Psoas muscle (tissue), 8 donors: ENCODE data around the gene CBFA2T2. TPM values are rescaled to one million over a fixed set of nuclear protein-coding genes. Genes with fewer than 3 reads are reported as not detected.
"Not testable (repeated sequence)": the region's sequence is repeated elsewhere in the genome, so short reads cannot be mapped to it uniquely, and the experiment has no call there.

ENCODE experiments used
- ATAC-seq, 4 donors: fragments of 200-7000 bp; cut with Tn5 transposase; one replicate each; pipeline ENCODE4 v1.9.1; 2020; ENCODE audit warnings: moderate library complexity in 3 of 4, mild to moderate bottlenecking in 2 of 4
- DNase-seq, 2 donors: peaks; one replicate each; pipeline ENCODE4 v3.0.0-alpha.2; 2020
- H3K27ac ChIP-seq: fragments of 200-600 bp; one replicate; pipeline ENCODE4 v1.8.0; 2022
- H3K27me3 ChIP-seq, 3 donors: fragments of 200-600 bp in 1 of 3; one replicate each; pipeline versions ENCODE4 v1.6.1 to v1.8.0; 2013 to 2022; ENCODE audit warnings: low read length in 2 of 3, mild to moderate bottlenecking in 2 of 3, moderate library complexity in 1 of 3; ENCODE audit not compliant: insufficient read depth in 3 of 3
- H3K36me3 ChIP-seq, 2 donors: fragments of 200-600 bp in 1 of 2; one replicate each; pipeline versions ENCODE4 v1.6.1 to v1.8.0; 2013 to 2022; ENCODE audit warnings: low read depth in 1 of 2, mild to moderate bottlenecking in 1 of 2, moderate library complexity in 1 of 2; ENCODE audit not compliant: insufficient read depth in 1 of 2
- H3K4me1 ChIP-seq: fragments of 200-600 bp; one replicate; pipeline ENCODE4 v1.8.0; 2022
- H3K4me3 ChIP-seq: fragments of 200-600 bp; one replicate; pipeline ENCODE4 v1.8.0; 2022; ENCODE audit warnings: mild to moderate bottlenecking
- H3K9me3 ChIP-seq: fragments of 200-600 bp; one replicate; pipeline ENCODE4 v1.8.0; 2022
- CTCF ChIP-seq: fragments of 200-600 bp; IDR thresholded peaks from one replicate; pipeline ENCODE4 v1.8.0; 2022; ENCODE audit warnings: antibody characterized with exemption
- WGBS, 3 donors: extraction: QIAGEN DNeasy Blood & Tissue Kit; methylation state at CpG; one replicate each; pipeline versions ENCODE4 v1.1.6 to v1.1.7; 2013; 5-methylcytosine and 5-hydroxymethylcytosine counted together
- intact Hi-C, 2 donors: fragments of 100-400 bp; cut with DNase I; formaldehyde crosslinking; loops; one replicate each; pipeline versions ENCODE4 v1.11.0 to v1.14.2; 2022
- polyA plus RNA-seq, 3 donors: library from polyadenylated mRNA; stranded (reverse); fragments of 200-250 nt; gene quantifications; one replicate each; pipeline ENCODE4 v1.2.3, GENCODE V29; 2013
- total RNA-seq, 4 donors: library from RNA; stranded (reverse); fragmentation: NEBNext Ultra II Directional in 2 of 4; extraction: Animal tissue kit (Norgen Biotek cat#: 25700) in 2 of 4; gene quantifications; one replicate each; pipeline versions ENCODE4 v1.2.1 to v1.2.4, GENCODE V29; 2021 to 2023
- donor health status: healthy with polysubstance abuse.
- donor health status: DM: no; HTN: no; CAD: no; lungs with moderate emphysema.
- donor health status: Bipolar disorder and iron deficiency.
- donor health status: healthy.
- donor health status: DM: yes; HTN: yes; CAD: no.
- donor health status: DM: no; HTN: no; CAD: no.
- donor health status: DM: no; HTN: no; CAD: no.
- donor health status: DM: yes; HTN: yes; CAD: no.

The CBFA2T2 gene
- total and polyA plus RNA-seq, 7 donors: 3.8 to 9.3 (median 7.0) TPM

DNA sequence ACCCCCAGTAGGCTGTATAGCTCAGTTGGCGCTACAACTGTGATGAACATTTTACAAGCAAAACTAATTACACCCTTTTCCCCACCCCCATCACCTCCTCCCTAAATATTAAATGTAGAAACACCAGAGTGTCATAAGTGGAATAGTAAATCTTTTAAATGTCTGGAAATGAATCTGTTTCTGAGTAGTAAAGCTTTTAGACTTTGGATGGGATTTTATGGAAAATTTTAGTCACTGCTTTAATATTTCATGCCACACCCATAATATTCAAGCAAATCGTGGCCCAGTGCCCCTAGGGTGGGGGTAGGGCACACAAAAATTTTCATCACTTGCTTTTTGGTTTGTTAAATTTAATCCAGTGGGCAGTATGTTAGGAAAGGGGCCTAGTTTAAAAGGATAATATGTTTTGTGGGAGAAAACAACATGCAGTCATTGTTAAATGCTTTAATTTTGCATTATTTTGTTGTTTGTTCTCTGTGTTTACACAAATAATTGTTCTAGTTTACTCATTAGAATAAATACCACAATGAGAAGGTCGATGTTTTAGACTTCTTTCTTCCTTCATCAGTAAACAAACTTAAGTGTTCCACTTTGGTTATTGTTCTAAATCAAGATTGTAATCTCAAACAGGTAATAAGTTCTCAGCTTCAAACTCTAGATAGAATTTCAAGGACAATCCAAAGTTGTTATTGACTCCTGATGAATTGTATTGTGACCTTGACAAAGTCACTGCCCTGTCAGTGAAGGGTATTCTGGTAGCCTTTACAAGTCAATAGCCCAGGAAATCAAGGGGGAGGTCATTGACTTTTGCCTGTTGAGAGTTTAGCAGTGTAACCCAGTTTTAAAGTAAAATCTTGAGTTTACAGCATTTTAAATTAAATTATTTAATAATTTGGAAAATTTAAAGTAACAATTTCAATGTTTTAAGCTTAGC lies 79.2 kb downstream of the CBFA2T2 start:
- ATAC-seq (no peak), DNase-seq (no peak)
- no peaks in the 10 kb centered on the region for H3K27me3 ChIP-seq
- intact Hi-C loops: no loop called here
- H3K4me1 ChIP-seq: peaks cover 14% of the 10 kb centered on the region
- 52 to 57% (median 57%) methylated on average over 3 of the region's 3 CpGs for WGBS, 3 donors
- no peak for TF ChIP-seq CTCF
- H3K4me3 ChIP-seq: no peak overlapping the region
- no peaks in the 10 kb centered on the region for H3K9me3 ChIP-seq
- no peaks in the 10 kb centered on the region for H3K36me3 ChIP-seq
- H3K27ac ChIP-seq: no peak overlapping the region

GRCh38 chr20:33569802-33570391 lies 80.0 kb downstream of the CBFA2T2 start:
- no peak for TF ChIP-seq CTCF
- H3K36me3 ChIP-seq: no peaks in the 10 kb centered on the region
- intact Hi-C loops: no loop called here

DNA sequence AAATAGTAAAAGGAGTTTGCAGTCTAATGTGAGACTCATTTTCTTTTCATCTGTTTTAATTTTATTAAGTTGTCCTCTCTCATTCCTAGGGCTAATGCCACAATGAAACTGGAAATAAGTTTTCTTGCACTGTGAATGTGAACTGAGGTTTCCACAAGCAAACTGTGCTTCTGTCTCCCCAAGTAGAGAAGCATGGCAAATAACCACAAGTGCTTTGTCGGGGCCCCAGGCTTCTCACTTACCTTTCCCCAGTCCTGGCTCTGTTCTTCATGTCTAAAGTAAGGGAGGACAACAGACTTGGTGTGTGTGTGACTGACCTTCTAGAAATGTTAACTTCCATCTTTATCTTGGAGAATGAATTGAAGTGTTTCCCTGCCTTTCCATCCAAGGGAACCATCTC lies 80.8 kb downstream of the CBFA2T2 start:
- WGBS, 3 donors: 57 to 85% (median 79%) methylated on average over 1 of the region's 1 CpG
- no peak overlapping the region for H3K27ac ChIP-seq
- DNase-seq: no peak

More at GRCh38 chr20:33569802-33570391, 80.0 kb downstream of the CBFA2T2 start:
- 95 to 99% (median 98%) methylated on average over 5 of the region's 5 CpGs for WGBS, 3 donors
- DNase-seq (no peak), ATAC-seq (no peak)
- Histone ChIP-seq H3K27me3 (no peaks in the 10 kb centered on the region), H3K4me1 (peaks cover 14% of the 10 kb centered on the region), H3K9me3 (no peaks in the 10 kb centered on the region), H3K27ac (no peak overlapping the region), H3K4me3 (no peak overlapping the region)

GRCh38 chr20:33573268-33573667 lies 83.4 kb downstream of the CBFA2T2 start:
- intact Hi-C loops, H3K9me3 ChIP-seq, H3K27me3 ChIP-seq, H3K36me3 ChIP-seq, DNase-seq, H3K27ac ChIP-seq, ATAC-seq, H3K4me3 ChIP-seq: not testable (repeated sequence)
- H3K4me1 ChIP-seq: peaks cover 23% of the 10 kb centered on the region
- 95 to 99% (median 98%) methylated on average over 5 of the region's 5 CpGs for WGBS, 3 donors

More for the DNA sequence above, 80.8 kb downstream of the CBFA2T2 start:
- H3K36me3 ChIP-seq: no peaks in the 10 kb centered on the region
- H3K4me1 ChIP-seq: peaks cover 14% of the 10 kb centered on the region
- H3K9me3 ChIP-seq: no peaks in the 10 kb centered on the region
- ATAC-seq: no peak
- intact Hi-C loops: no loop called here
- no peak for TF ChIP-seq CTCF
- H3K27me3 ChIP-seq: no peaks in the 10 kb centered on the region
- H3K4me3 ChIP-seq: no peak overlapping the region

DNA sequence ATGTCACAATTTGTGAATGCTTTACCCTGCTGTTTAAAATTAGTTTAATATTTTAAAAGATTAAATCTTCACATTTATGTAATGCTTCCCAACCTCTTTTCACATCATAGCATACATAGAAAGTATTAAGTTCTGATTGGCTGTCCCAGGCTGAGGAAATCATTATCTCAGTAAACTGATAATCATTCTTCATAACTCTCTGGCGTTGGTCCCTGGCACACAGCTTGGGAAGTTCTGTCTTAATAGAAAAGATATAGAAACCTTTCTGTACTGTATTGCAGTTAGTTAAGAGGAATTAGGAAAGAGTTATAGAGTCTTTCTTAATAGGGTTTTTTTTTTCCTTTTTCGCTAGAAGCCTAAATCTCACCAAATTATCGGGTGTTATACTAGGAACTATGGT lies 85.4 kb downstream of the CBFA2T2 start:
- no peak for DNase-seq
- no peak for ATAC-seq
- TF ChIP-seq CTCF: no peak
- Histone ChIP-seq H3K36me3 (no peaks in the 10 kb centered on the region), H3K27ac (no peak overlapping the region), H3K4me1 (peaks cover 13% of the 10 kb centered on the region), H3K9me3 (no peaks in the 10 kb centered on the region), H3K27me3 (no peaks in the 10 kb centered on the region), H3K4me3 (no peak overlapping the region)
- intact Hi-C loops: no loop called here
- WGBS, 3 donors: 71 to 81% (median 76%) methylated on average over 3 of the region's 3 CpGs
